Urothelium cell line (cell line): ENCODE results near the gene TTC34.

ENCODE experiments used
- DNase-seq: peaks from one replicate; pipeline ENCODE4 v3.0.0; 2011; ENCODE audit warnings: low spot score, mixed read lengths
- FAIRE-seq: peaks from 2 replicates; lab custom pipeline; 2011; peaks lifted over from hg19 to GRCh38; lab: Jason Lieb, UNC

Gene TTC34

DNA sequence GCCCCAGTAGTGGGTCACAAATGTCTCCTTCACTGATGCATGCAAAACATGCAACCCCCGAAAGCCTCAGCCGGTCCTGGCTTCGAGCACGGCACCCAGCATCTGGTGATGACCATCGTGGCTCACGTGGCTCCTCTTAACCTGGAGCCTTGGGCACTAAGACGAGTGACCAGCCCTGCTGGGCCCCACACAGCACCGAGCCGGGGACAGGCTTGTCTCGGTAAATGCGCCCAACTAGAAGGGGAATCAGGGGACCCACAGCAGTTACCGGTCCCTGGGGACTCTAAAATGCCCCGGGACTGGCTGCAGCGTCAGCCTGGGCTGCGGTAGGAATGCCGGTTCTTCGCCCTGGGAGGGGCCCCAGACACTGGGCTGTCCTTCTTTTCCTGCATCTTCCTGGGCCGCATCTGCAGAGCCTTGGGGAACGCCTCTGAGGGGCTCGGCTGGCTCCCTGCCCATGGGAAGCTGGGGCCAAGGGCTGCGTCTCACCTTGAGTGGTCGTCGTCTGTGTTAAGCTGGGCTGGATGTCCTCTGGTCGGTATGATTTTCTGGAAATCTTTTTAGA lies 13.1 kb upstream of the TTC34 start:
- DNase-seq (no peak), FAIRE-seq (no peak)

- FAIRE-seq: no peak
- DNase-seq: no peak
These were observed 11.6 kb upstream of the TTC34 start for GRCh38 chr1:2812939-2813653.

GRCh38 chr1:2812136-2812535 lies 10.6 kb upstream of the TTC34 start:
- no peak for FAIRE-seq
- no peak for DNase-seq

- no peak for DNase-seq
- FAIRE-seq: no peak
These were observed 10.0 kb upstream of the TTC34 start for GRCh38 chr1:2811533-2811918.

- no peak for FAIRE-seq
These were observed 9.5 kb upstream of the TTC34 start for GRCh38 chr1:2810899-2811532.

DNA sequence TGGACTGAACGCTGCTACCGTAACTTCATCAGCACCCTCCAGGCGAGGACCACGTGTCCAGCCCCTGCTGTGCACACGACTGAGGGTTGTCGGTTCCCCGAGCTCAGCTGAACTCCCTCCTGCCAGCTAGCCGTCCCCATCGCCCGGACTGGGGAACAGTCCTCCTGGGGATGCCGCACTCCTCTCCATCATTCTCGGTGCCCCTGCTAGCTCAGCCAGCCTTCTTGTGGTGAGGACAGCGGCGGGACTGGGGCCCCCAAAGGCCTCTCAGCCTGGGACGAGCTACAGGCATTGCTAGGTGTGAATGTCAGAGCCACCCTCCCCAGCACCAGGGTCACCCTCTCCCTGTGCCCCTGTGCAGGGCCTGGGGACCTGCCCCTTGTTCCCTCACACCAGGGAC lies 8.8 kb upstream of the TTC34 start:
- FAIRE-seq: no peak
- DNase-seq: no peak

More at GRCh38 chr1:2810899-2811532, 9.5 kb upstream of the TTC34 start:
- DNase-seq: no peak

- no peak for FAIRE-seq
- DNase-seq: no peak
These were observed 8.2 kb upstream of the TTC34 start for GRCh38 chr1:2809656-2810055.

GRCh38 chr1:2808831-2809605 lies 7.5 kb upstream of the TTC34 start:
- DNase-seq: no peak
- no peak for FAIRE-seq

DNA sequence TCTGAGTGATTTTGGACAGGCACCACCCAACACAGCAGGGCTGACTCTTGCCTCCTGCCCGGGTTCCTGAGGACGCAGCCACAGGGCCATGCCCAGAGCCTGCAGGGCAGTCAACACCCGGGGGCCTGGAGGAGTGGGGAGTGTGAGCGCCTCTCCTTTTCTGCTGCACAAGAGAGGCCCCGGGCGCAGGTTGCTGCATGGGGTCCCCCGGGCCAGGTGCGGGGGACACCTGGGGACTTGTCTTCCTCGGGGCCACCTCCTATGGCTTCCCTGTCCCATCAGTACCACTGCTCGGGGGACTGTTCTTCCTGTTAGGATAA lies 6.9 kb upstream of the TTC34 start:
- DNase-seq (no peak), FAIRE-seq (no peak)

- FAIRE-seq (no peak), DNase-seq (no peak)
These were observed 6.3 kb upstream of the TTC34 start for GRCh38 chr1:2807678-2808385.

DNA sequence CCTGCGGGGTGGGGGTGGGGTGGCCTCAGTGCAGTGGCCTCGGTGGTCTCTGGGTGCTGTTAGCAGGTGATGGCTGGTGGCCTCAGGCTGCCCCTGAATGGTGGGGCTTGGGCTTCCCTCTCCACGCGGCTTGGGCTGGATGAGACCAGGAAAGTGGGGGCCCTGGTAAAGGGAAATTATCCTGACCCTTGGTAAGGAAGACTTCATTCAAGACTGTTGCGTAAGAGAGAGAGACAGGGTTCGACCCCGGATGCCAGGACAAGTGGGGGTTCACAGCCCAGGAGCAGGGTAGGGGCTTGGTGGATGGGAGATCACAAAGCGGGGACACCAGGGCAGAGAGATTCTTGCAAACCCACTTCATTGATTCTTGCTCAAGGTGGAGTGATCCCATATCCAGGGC lies 5.5 kb upstream of the TTC34 start:
- no peak for FAIRE-seq
- DNase-seq: no peak

DNA sequence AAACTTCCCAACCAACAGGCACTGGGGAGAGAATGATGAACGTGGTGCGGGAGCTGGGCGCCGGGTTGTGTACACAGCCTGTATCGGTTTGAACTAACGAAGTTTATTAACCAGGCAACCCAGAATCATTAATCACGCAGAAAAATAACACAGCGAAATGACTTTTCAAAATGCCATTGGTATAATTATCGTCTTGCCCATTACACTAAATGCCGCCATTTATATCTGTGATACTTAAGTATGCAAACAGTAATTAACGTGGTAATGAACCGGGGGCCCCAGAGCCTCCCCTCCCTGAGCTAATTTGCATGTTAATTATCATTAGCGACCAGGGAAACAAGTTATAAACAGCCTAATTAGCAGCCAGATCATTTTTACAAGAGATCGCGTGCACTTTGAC lies 5.1 kb upstream of the TTC34 start:
- no peak for DNase-seq
- no peak for FAIRE-seq

- FAIRE-seq (no peak), DNase-seq (no peak)
These were observed 4.4 kb upstream of the TTC34 start for GRCh38 chr1:2805801-2806430.

DNA sequence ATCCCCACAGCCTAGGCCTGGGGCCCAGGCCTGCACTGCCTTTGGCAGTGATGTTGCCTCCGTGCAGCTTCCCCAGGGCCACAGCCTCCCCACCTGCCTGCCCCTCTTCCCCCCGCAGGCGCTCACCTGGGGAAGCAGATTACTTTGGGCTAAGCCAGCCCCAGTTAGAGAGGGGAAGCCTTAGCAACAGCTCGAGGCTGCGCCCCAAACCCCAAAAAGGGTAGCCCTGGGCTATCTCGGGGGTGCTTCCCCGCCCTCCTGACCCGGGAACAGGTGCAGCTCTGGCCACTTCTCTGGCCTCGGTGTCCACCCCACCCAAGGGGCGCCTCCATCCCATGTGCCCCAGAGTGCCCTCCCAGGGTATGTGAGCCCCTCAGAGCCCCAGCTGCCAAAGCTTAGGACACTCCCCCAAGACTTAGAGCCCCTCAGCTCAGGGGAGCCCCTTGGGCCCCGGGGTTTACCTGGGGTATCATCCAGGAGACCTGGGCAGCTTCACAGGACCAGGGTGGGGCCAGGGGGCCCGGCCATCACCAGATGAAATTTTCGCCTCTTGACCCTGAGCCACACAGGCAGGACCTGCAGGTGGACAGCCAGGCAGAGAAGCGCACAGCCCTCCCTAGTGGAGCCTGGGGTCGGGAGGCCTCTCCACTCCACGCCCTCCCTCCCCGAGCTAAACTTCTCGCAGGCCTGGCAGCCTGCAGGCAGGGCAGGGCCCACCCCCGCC lies 3.3 kb upstream of the TTC34 start:
- DNase-seq (no peak), FAIRE-seq (no peak)

GRCh38 chr1:2803931-2804627 lies 2.6 kb upstream of the TTC34 start:
- no peak for DNase-seq
- no peak for FAIRE-seq

- FAIRE-seq (no peak), DNase-seq (no peak)
These were observed 1.8 kb upstream of the TTC34 start for GRCh38 chr1:2803086-2803930.

DNA sequence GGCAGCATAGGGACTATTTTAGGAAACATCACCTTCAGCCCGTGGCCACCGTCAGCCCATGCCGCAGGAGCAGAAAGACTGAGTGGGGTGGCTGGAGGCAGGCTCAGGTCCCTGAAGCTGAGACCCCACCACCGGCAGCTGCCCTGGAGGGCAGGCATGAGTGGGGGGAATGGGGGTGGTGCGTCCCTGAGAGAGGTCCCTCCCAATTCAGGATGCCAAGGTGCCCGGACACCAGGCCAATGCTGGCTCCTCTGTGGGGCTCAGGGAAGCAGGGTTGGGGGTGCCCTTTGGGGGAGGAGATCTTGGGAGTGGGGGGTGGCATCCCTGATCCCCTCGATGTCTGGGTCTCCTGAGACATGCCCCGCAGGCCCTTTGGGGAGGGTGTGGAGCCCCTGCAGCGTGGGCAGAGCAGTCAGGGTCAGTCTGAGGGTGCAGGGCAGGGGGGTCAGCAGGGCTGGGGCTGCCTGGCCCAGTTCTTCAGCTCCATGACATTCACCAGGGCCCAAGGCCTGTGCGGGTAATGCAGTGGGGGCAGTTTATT lies 998 bp upstream of the TTC34 start:
- DNase-seq (no peak), FAIRE-seq (no peak)

GRCh38 chr1:2801046-2801445 lies 447 bp downstream of the TTC34 start:
- FAIRE-seq (no peak), DNase-seq (no peak)
